Left lung (tissue), 10 donors: ENCODE data around the gene RELB. TPM values are rescaled to one million over a fixed set of nuclear protein-coding genes. Genes with fewer than 3 reads are reported as not detected.

Source experiments
- ATAC-seq: fragments of 200-7000 bp; cut with Tn5 transposase; one replicate; pipeline ENCODE4 v1.9.1; 2020; ENCODE audit warnings: moderate library complexity
- DNase-seq, 4 donors: peaks; one replicate each; pipeline ENCODE4 v3.0.0-alpha.2; 2013 to 2020
- H3K27ac ChIP-seq, 2 donors: fragments of 200-600 bp; sonication (generic) in 1 of 2; one replicate each; pipeline versions ENCODE4 v1.5.0 to v1.8.0; 2020 to 2021
- H3K27me3 ChIP-seq, 2 donors: fragments of 200-600 bp; sonication (generic) in 1 of 2; one replicate each; pipeline versions ENCODE4 v1.5.0 to v1.8.0; 2020 to 2021
- H3K36me3 ChIP-seq, 2 donors: fragments of 200-600 bp; sonication (generic) in 1 of 2; one replicate each; pipeline versions ENCODE4 v1.5.0 to v1.8.0; 2020 to 2021
- H3K4me1 ChIP-seq, 2 donors: fragments of 200-600 bp; one replicate each; pipeline ENCODE4 v1.8.0; 2021
- H3K4me3 ChIP-seq, 2 donors: fragments of 200-600 bp; sonication (generic) in 1 of 2; one replicate each; pipeline versions ENCODE4 v1.5.0 to v1.8.0; 2020 to 2021; ENCODE audit warnings: mild to moderate bottlenecking in 1 of 2
- H3K9me3 ChIP-seq, 2 donors: fragments of 200-600 bp; sonication (generic) in 1 of 2; one replicate each; pipeline versions ENCODE4 v1.5.0 to v1.8.0; 2020 to 2021
- CTCF ChIP-seq, 2 donors: fragments of 200-600 bp; sonication (generic) in 1 of 2; IDR thresholded peaks; one replicate each; pipeline versions ENCODE4 v1.5.0 to v1.8.0; 2021; ENCODE audit warnings: antibody characterized with exemption in 2 of 2
- intact Hi-C, 2 donors: fragments of 100-400 bp; cut with DNase I; formaldehyde crosslinking; loops; one replicate each; pipeline versions ENCODE4 v1.11.2 to v1.14.2; 2022
- polyA plus RNA-seq, 6 donors: library from polyadenylated mRNA; unstranded; fragments of 120-200 nt; gene quantifications; one replicate each; pipeline ENCODE4 v1.2.1, GENCODE V29; 2013; ENCODE audit not compliant: insufficient read length in 6 of 6
- total RNA-seq, 2 donors: library from RNA; stranded (reverse); fragmentation: NEBNext Ultra II Directional; extraction: Animal tissue kit (Norgen Biotek cat#: 25700); gene quantifications; one replicate each; pipeline ENCODE4 v1.2.1, GENCODE V29; 2021
- donor health status: DM: no; HTN: yes; CAD: no.
- donor health status: DM: no; HTN: no; CAD: no.

The RELB gene
- total and polyA plus RNA-seq, 8 donors: 3.7 to 18.7 (median 5.6) TPM

GRCh38 chr19:44974857-44975256 is 26.4 kb upstream of the RELB start:
- Histone ChIP-seq H3K9me3 (no peaks in the 10 kb centered on the region), H3K27ac (no peak overlapping the region), H3K4me3 (no peak overlapping the region), H3K27me3 (no peaks in the 10 kb centered on the region), H3K4me1 (no peaks in the 10 kb centered on the region), H3K36me3 (peaks cover 4 to 77% of the 10 kb centered on the region in 2 donors)
- no peak for TF ChIP-seq CTCF (IDR thresholded peaks at IDR 0.05)
- ATAC-seq (no peak), DNase-seq (no peak)
- intact Hi-C loops: no loop called here

- Histone ChIP-seq H3K9me3 (no peaks in the 10 kb centered on the region), H3K4me3 (no peak overlapping the region), H3K36me3 (peaks cover 4 to 79% of the 10 kb centered on the region in 2 donors), H3K27ac (no peak overlapping the region), H3K4me1 (no peaks in the 10 kb centered on the region), H3K27me3 (no peaks in the 10 kb centered on the region)
- ATAC-seq (no peak), DNase-seq (no peak)
- intact Hi-C loops: no loop called here
- TF ChIP-seq CTCF (IDR thresholded peaks at IDR 0.05): no peak
Observed at GRCh38 chr19:44975444-44975843, 25.8 kb upstream of the RELB start.

DNA sequence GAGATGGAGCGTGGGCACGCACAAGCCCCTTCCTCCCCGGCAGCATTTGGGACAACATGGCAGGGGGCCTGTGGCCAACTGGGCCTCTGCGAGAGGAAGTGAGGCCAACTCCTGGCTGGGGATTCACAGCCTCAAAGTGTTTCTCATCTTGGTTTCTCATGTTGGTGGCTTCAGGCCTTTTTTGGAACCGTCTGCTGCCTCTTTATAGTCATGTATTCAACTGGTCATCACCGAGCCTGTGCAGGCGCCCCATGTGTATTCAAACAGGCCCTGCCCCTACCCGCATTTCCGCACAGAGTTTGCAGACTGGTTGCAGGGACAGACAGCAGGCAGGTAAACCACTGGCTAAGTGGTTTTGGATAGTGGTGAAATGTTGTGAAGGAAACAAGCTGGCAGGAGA is 17.3 kb upstream of the RELB start:
- Histone ChIP-seq H3K9me3 (no peaks in the 10 kb centered on the region), H3K36me3 (peaks cover 0 to 96% of the 10 kb centered on the region in 2 donors), H3K4me1 (no peaks in the 10 kb centered on the region), H3K27me3 (no peaks in the 10 kb centered on the region), H3K4me3 (no peak overlapping the region), H3K27ac (no peak overlapping the region)
- ATAC-seq: no peak
- no peak for DNase-seq
- intact Hi-C loops: no loop called here
- no peak for TF ChIP-seq CTCF (IDR thresholded peaks at IDR 0.05)

GRCh38 chr19:44985445-44985844 is 15.8 kb upstream of the RELB start:
- peaks cover 0 to 96% of the 10 kb centered on the region in 2 donors for H3K36me3 ChIP-seq
- H3K4me3 ChIP-seq: no peak overlapping the region
- no peaks in the 10 kb centered on the region for H3K27me3 ChIP-seq
- no peak overlapping the region for H3K27ac ChIP-seq
- no peak for DNase-seq
- H3K4me1 ChIP-seq: no peaks in the 10 kb centered on the region
- intact Hi-C loops: no loop called here
- H3K9me3 ChIP-seq: no peaks in the 10 kb centered on the region
- no peak for TF ChIP-seq CTCF (IDR thresholded peaks at IDR 0.05)
- no peak for ATAC-seq

GRCh38 chr19:44986389-44986788 is 14.9 kb upstream of the RELB start:
- Histone ChIP-seq H3K27ac (no peak overlapping the region), H3K27me3 (no peaks in the 10 kb centered on the region), H3K36me3 (peaks cover 0 to 96% of the 10 kb centered on the region in 2 donors), H3K4me3 (no peak overlapping the region), H3K4me1 (no peaks in the 10 kb centered on the region), H3K9me3 (no peaks in the 10 kb centered on the region)
- intact Hi-C loops: no loop called here
- no peak for TF ChIP-seq CTCF (IDR thresholded peaks at IDR 0.05)
- no peak for DNase-seq
- no peak for ATAC-seq
